ENCODE results near the gene LGMN. TPM values are rescaled to one million over a fixed set of nuclear protein-coding genes. Genes with fewer than 3 reads are reported as not detected.

LGMN gene
- total and polyA plus RNA-seq, 4 donors, result 115 to 182 (median 136) TPM

GRCh38 chr14:92756446-92756845 is 8.0 kb upstream of the LGMN start:
- no peak overlapping the region for H3K4me3 ChIP-seq
- DNase-seq (no peak), ATAC-seq (ENCODE audit: insufficient read depth, low FRiP score) (no peak)
- TF ChIP-seq CTCF (IDR thresholded peaks at IDR 0.05; ENCODE audit: control extremely low read depth, extremely low read depth), result no peak
- 78 to 89% methylated on average over 4 of the region's 4 CpGs for WGBS, 2 donors
- H3K9ac ChIP-seq (ENCODE audit: insufficient read depth in 1 of 2, low read length in 2 of 2), result no peak overlapping the region
- no peak overlapping the region for H3K27ac ChIP-seq (ENCODE audit: low read depth in 1 of 2, low read length in 1 of 2)
- no peaks in the 10 kb centered on the region for H3K9me3 ChIP-seq (ENCODE audit: control insufficient read depth in 4 of 4, insufficient read depth in 3 of 4, low read length in 3 of 4)
- H3K27me3 ChIP-seq (ENCODE audit: control insufficient read depth in 3 of 3, insufficient read depth in 3 of 3, low read length in 2 of 3), result no peaks in the 10 kb centered on the region
- peaks cover 0 to 3% (median 0%) of the 10 kb centered on the region in 5 donors for H3K4me1 ChIP-seq (ENCODE audit: control insufficient read depth in 5 of 5, insufficient read depth in 5 of 5, low read length in 5 of 5)
- no peaks in the 10 kb centered on the region for H3K36me3 ChIP-seq (ENCODE audit: control insufficient read depth in 4 of 4, insufficient read depth in 4 of 4, low read length in 4 of 4)

GRCh38 chr14:92755495-92755894 is 7.1 kb upstream of the LGMN start:
- DNase-seq, result peak; percentile 10 to 42 (median 40)
- no peak overlapping the region for H3K9ac ChIP-seq (ENCODE audit: insufficient read depth in 1 of 2, low read length in 2 of 2)
- peak overlapping the region in 1 of 2 donors; percentile 70 for H3K27ac ChIP-seq (ENCODE audit: low read depth in 1 of 2, low read length in 1 of 2)
- 49 to 70% methylated on average over 3 of the region's 3 CpGs for WGBS, 2 donors
- ATAC-seq (ENCODE audit: insufficient read depth, low FRiP score), result peak; percentile 52
- no peak for TF ChIP-seq CTCF (IDR thresholded peaks at IDR 0.05; ENCODE audit: control extremely low read depth, extremely low read depth)
- H3K9me3 ChIP-seq (ENCODE audit: control insufficient read depth in 4 of 4, insufficient read depth in 3 of 4, low read length in 3 of 4), result no peaks in the 10 kb centered on the region
- H3K27me3 ChIP-seq (ENCODE audit: control insufficient read depth in 3 of 3, insufficient read depth in 3 of 3, low read length in 2 of 3), result no peaks in the 10 kb centered on the region
- H3K36me3 ChIP-seq (ENCODE audit: control insufficient read depth in 4 of 4, insufficient read depth in 4 of 4, low read length in 4 of 4), result no peaks in the 10 kb centered on the region
- peaks cover 0 to 3% (median 0%) of the 10 kb centered on the region in 5 donors for H3K4me1 ChIP-seq (ENCODE audit: control insufficient read depth in 5 of 5, insufficient read depth in 5 of 5, low read length in 5 of 5)
- no peak overlapping the region for H3K4me3 ChIP-seq

- ATAC-seq (ENCODE audit: insufficient read depth, low FRiP score), result no peak
- DNase-seq, result peak; percentile 34 to 69 (median 43)
- Histone ChIP-seq H3K4me3 (no peak overlapping the region), H3K27me3 (ENCODE audit: control insufficient read depth in 3 of 3, insufficient read depth in 3 of 3, low read length in 2 of 3) (no peaks in the 10 kb centered on the region), H3K4me1 (ENCODE audit: control insufficient read depth in 5 of 5, insufficient read depth in 5 of 5, low read length in 5 of 5) (peaks cover 0 to 3% (median 0%) of the 10 kb centered on the region in 5 donors), H3K36me3 (ENCODE audit: control insufficient read depth in 4 of 4, insufficient read depth in 4 of 4, low read length in 4 of 4) (no peaks in the 10 kb centered on the region), H3K9ac (ENCODE audit: insufficient read depth in 1 of 2, low read length in 2 of 2) (no peak overlapping the region), H3K27ac (ENCODE audit: low read depth in 1 of 2, low read length in 1 of 2) (peak overlapping the region in 1 of 2 donors; percentile 40), H3K9me3 (ENCODE audit: control insufficient read depth in 4 of 4, insufficient read depth in 3 of 4, low read length in 3 of 4) (peaks cover 0 to 3% (median 0%) of the 10 kb centered on the region in 4 donors)
- TF ChIP-seq CTCF (IDR thresholded peaks at IDR 0.05; ENCODE audit: control extremely low read depth, extremely low read depth), result no peak
- WGBS, 2 donors, result 85 to 97% methylated on average over 1 of the region's 1 CpG
Measured at GRCh38 chr14:92754966-92755365, 6.5 kb upstream of the LGMN start.

GRCh38 chr14:92753250-92753649 is 4.8 kb upstream of the LGMN start:
- no peak for TF ChIP-seq CTCF (IDR thresholded peaks at IDR 0.05; ENCODE audit: control extremely low read depth, extremely low read depth)
- peak in 1 of 3 donors; percentile 15 for DNase-seq
- H3K27me3 ChIP-seq (ENCODE audit: control insufficient read depth in 3 of 3, insufficient read depth in 3 of 3, low read length in 2 of 3), result no peaks in the 10 kb centered on the region
- no peak overlapping the region for H3K9ac ChIP-seq (ENCODE audit: insufficient read depth in 1 of 2, low read length in 2 of 2)
- peaks cover 0 to 3% (median 0%) of the 10 kb centered on the region in 4 donors for H3K9me3 ChIP-seq (ENCODE audit: control insufficient read depth in 4 of 4, insufficient read depth in 3 of 4, low read length in 3 of 4)
- H3K4me3 ChIP-seq, result no peak overlapping the region
- no peak for ATAC-seq (ENCODE audit: insufficient read depth, low FRiP score)
- H3K4me1 ChIP-seq (ENCODE audit: control insufficient read depth in 5 of 5, insufficient read depth in 5 of 5, low read length in 5 of 5), result peaks cover 0 to 1% (median 0%) of the 10 kb centered on the region in 5 donors
- H3K27ac ChIP-seq (ENCODE audit: low read depth in 1 of 2, low read length in 1 of 2), result no peak overlapping the region
- no peaks in the 10 kb centered on the region for H3K36me3 ChIP-seq (ENCODE audit: control insufficient read depth in 4 of 4, insufficient read depth in 4 of 4, low read length in 4 of 4)
- 31 to 62% methylated on average over 5 of the region's 5 CpGs for WGBS, 2 donors

Measured in lung (tissue), 12 donors.